HEK293 (cell line): ENCODE data around the gene LRP8.

ENCODE experiments used
- CTCF ChIA-PET: fragments of 350-600 bp; formaldehyde crosslinking; extraction: SDS; loops from one replicate; lab custom pipeline; 2021; ENCODE audit warnings: antibody characterized with exemption; lab: Yijun Ruan, JAX
- POLR2A ChIA-PET: fragments of 300-600 bp; formaldehyde crosslinking; extraction: SDS; loops from one replicate; lab custom pipeline; 2020; ENCODE audit warnings: antibody characterized with exemption, inconsistent platforms; lab: Yijun Ruan, JAX
- H3K27ac ChIP-seq: fragments of 200-500 bp; sonication (Bioruptor generic); 2 replicates; pipeline ENCODE4 v1.5.1; 2014; ENCODE audit warnings: low read depth, low read length, control low read depth, inconsistent platforms; ENCODE audit errors: extremely low read depth
- H3K36me3 ChIP-seq, 2 experiments: fragments of 200-500 bp in 1 of 2; sonication (Bioruptor generic) in 1 of 2; 1 replicate in 1 of 2; 2 replicates in 1 of 2; pipeline ENCODE4 v1.5.1; 2014 to 2017; ENCODE audit warnings: inconsistent platforms in 2 of 2, low read length in 2 of 2; ENCODE audit not compliant: control insufficient read depth in 2 of 2, insufficient read depth in 1 of 2
- H3K4me1 ChIP-seq: fragments of 200-500 bp; sonication (Bioruptor generic); 2 replicates; pipeline ENCODE4 v1.5.1; 2014; ENCODE audit warnings: mild to moderate bottlenecking, low read length, inconsistent platforms; ENCODE audit not compliant: control insufficient read depth, insufficient read depth
- H3K4me3 ChIP-seq: 2 replicates; pipeline ENCODE4 v1.5.1; 2011; ENCODE audit warnings: low read depth, mild to moderate bottlenecking, control low read depth, low read length, moderate library complexity
- H3K9me3 ChIP-seq: fragments of 200-500 bp; sonication (Bioruptor generic); 2 replicates; pipeline ENCODE4 v1.5.1; 2014; ENCODE audit warnings: low read depth, low read length, inconsistent platforms; ENCODE audit not compliant: control insufficient read depth, insufficient read depth
- AEBP2 ChIP-seq: fragments of 450-650 bp; formaldehyde crosslinking; IDR thresholded peaks from 2 replicates; pipeline ENCODE4 v1.5.1; 2016; ENCODE audit warnings: missing biosample characterization, missing genetic modification characterization, borderline replicate concordance
- BCL6B ChIP-seq: fragments of 450-650 bp; formaldehyde crosslinking; IDR thresholded peaks from 2 replicates; pipeline ENCODE4 v1.5.1; 2017; ENCODE audit warnings: missing biosample characterization, missing genetic modification characterization
- GLI4 ChIP-seq: fragments of 450-650 bp; formaldehyde crosslinking; IDR thresholded peaks from 2 replicates; pipeline ENCODE4 v1.5.1; 2016; ENCODE audit warnings: missing biosample characterization, missing genetic modification characterization
- INSM2 ChIP-seq: fragments of 450-650 bp; formaldehyde crosslinking; IDR thresholded peaks from 2 replicates; pipeline ENCODE4 v1.5.1; 2016; ENCODE audit warnings: missing biosample characterization, missing genetic modification characterization
- KLF16 ChIP-seq: fragments of 450-650 bp; formaldehyde crosslinking; IDR thresholded peaks from 2 replicates; pipeline ENCODE4 v1.5.1; 2017; ENCODE audit warnings: missing biosample characterization, missing genetic modification characterization
- KLF9 ChIP-seq: fragments of 450-650 bp; formaldehyde crosslinking; IDR thresholded peaks from 2 replicates; pipeline ENCODE4 v1.5.1; 2016; ENCODE audit warnings: missing biosample characterization, missing genetic modification characterization, low read depth
- PRDM1 ChIP-seq: fragments of 450-650 bp; formaldehyde crosslinking; IDR thresholded peaks from 2 replicates; pipeline ENCODE4; 2016; ENCODE audit warnings: missing biosample characterization, missing genetic modification characterization
- PRDM10 ChIP-seq: fragments of 450-650 bp; formaldehyde crosslinking; IDR thresholded peaks from 2 replicates; pipeline ENCODE4 v1.5.1; 2016; ENCODE audit warnings: missing biosample characterization, missing genetic modification characterization
- SALL2 ChIP-seq: fragments of 450-650 bp; formaldehyde crosslinking; IDR thresholded peaks from 2 replicates; pipeline ENCODE4 v1.5.0; 2017; ENCODE audit warnings: missing biosample characterization, mild to moderate bottlenecking, missing genetic modification characterization, borderline replicate concordance
- ZBTB1 ChIP-seq: fragments of 450-650 bp; formaldehyde crosslinking; IDR thresholded peaks from 2 replicates; pipeline ENCODE4 v1.5.1; 2016; ENCODE audit warnings: missing biosample characterization, missing genetic modification characterization
- ZNF157 ChIP-seq: fragments of 450-650 bp; formaldehyde crosslinking; IDR thresholded peaks from 2 replicates; pipeline ENCODE4 v1.5.1; 2016; ENCODE audit warnings: missing biosample characterization, missing genetic modification characterization
- ZNF18 ChIP-seq: fragments of 450-650 bp; formaldehyde crosslinking; IDR thresholded peaks from 2 replicates; pipeline ENCODE4 v1.5.1; 2016; ENCODE audit warnings: missing biosample characterization, missing genetic modification characterization
- ZNF239 ChIP-seq: fragments of 450-650 bp; formaldehyde crosslinking; IDR thresholded peaks from 2 replicates; pipeline ENCODE4 v1.5.1; 2016; ENCODE audit warnings: missing biosample characterization, missing genetic modification characterization
- ZNF416 ChIP-seq: fragments of 450-650 bp; formaldehyde crosslinking; IDR thresholded peaks from 2 replicates; pipeline ENCODE4 v1.5.1; 2016; ENCODE audit warnings: missing biosample characterization, missing genetic modification characterization
- ZNF514 ChIP-seq: fragments of 450-650 bp; formaldehyde crosslinking; IDR thresholded peaks from 2 replicates; pipeline ENCODE4 v1.5.1; 2016; ENCODE audit warnings: missing biosample characterization, missing genetic modification characterization
- ZNF549 ChIP-seq: fragments of 450-650 bp; IDR thresholded peaks from 2 replicates; pipeline ENCODE4 v1.5.1; 2018; ENCODE audit warnings: missing biosample characterization, missing genetic modification characterization, mild to moderate bottlenecking, inconsistent platforms, moderate library complexity
- ZNF558 ChIP-seq: fragments of 450-650 bp; formaldehyde crosslinking; IDR thresholded peaks from 2 replicates; pipeline ENCODE4 v1.5.1; 2016; ENCODE audit warnings: missing biosample characterization, missing genetic modification characterization
- ZNF580 ChIP-seq: fragments of 450-650 bp; formaldehyde crosslinking; IDR thresholded peaks from 2 replicates; pipeline ENCODE4 v1.5.1; 2016; ENCODE audit warnings: missing biosample characterization, missing genetic modification characterization
- ZNF621 ChIP-seq: fragments of 450-650 bp; formaldehyde crosslinking; IDR thresholded peaks from 2 replicates; pipeline ENCODE4 v1.5.1; 2017; ENCODE audit warnings: missing biosample characterization, missing genetic modification characterization
- ZNF645 ChIP-seq: fragments of 450-650 bp; formaldehyde crosslinking; IDR thresholded peaks from 2 replicates; pipeline ENCODE4; 2016; ENCODE audit warnings: missing biosample characterization, missing genetic modification characterization
- ZNF654 ChIP-seq: fragments of 450-650 bp; formaldehyde crosslinking; IDR thresholded peaks from 2 replicates; pipeline ENCODE4 v1.5.1; 2016; ENCODE audit warnings: low read depth, missing biosample characterization, missing genetic modification characterization
- ZNF747 ChIP-seq: fragments of 450-650 bp; formaldehyde crosslinking; IDR thresholded peaks from 2 replicates; pipeline ENCODE4 v1.5.1; 2016; ENCODE audit warnings: missing biosample characterization, missing genetic modification characterization
- ZNF843 ChIP-seq: fragments of 450-650 bp; formaldehyde crosslinking; IDR thresholded peaks from 2 replicates; pipeline ENCODE4 v1.5.1; 2016; ENCODE audit warnings: missing biosample characterization, missing genetic modification characterization
- ZSCAN18 ChIP-seq: fragments of 450-650 bp; formaldehyde crosslinking; IDR thresholded peaks from 2 replicates; pipeline ENCODE4 v1.5.1; 2016; ENCODE audit warnings: missing biosample characterization, missing genetic modification characterization

The LRP8 gene

GRCh38 chr1:53277326-53277725 lies 50.5 kb downstream of the LRP8 start:
- Histone ChIP-seq H3K4me3 (no peak overlapping the region), H3K4me1 (no peaks in the 10 kb centered on the region), H3K36me3 (peaks cover 0 to 8% of the 10 kb centered on the region in 2 experiments; a peak in 1 of 3 replicates), H3K27ac (no peak overlapping the region), H3K9me3 (no peaks in the 10 kb centered on the region)
- POLR2A ChIA-PET, result no interaction called here
- CTCF ChIA-PET, result interaction anchor here (1.1 to 4.7 kb wide), 13 partner anchors 10 to 207 kb away, joined by 3 to 172 read pairs (median 8); no protein-coding TSS in a partner anchor
- TF ChIP-seq INSM2 (no peak), AEBP2 (tag by site-specific recombination) (no peak), ZNF157 (tag by site-specific recombination) (no peak), PRDM1 (tag by site-specific recombination) (no peak), GLI4 (tag by site-specific recombination) (no peak), ZNF416 (tag by site-specific recombination) (no peak), SALL2 (tag by site-specific recombination) (no peak), PRDM10 (tag by site-specific recombination) (no peak), ZBTB1 (tag by site-specific recombination) (no peak), ZNF645 (tag by site-specific recombination) (no peak), KLF16 (tag by site-specific recombination) (no peak), ZNF654 (no peak), ZNF239 (no peak), ZNF514 (no peak), ZNF843 (tag by site-specific recombination) (no peak), ZNF18 (tag by site-specific recombination) (no peak)

GRCh38 chr1:53276902-53277281 lies 51.0 kb downstream of the LRP8 start:
- H3K36me3 ChIP-seq, result peaks cover 0 to 8% of the 10 kb centered on the region in 2 experiments; a peak in 1 of 3 replicates
- CTCF ChIA-PET, result interaction anchor here (1.1 to 4.7 kb wide), 9 partner anchors 9 to 128 kb away, joined by 3 to 172 read pairs (median 4); no protein-coding TSS in a partner anchor
- TF ChIP-seq ZNF558 (tag by site-specific recombination) (no peak), ZNF747 (tag by site-specific recombination) (no peak), BCL6B (tag by site-specific recombination) (no peak), ZNF549 (tag by site-specific recombination) (no peak), ZNF621 (tag by site-specific recombination) (no peak), ZNF580 (tag by site-specific recombination) (no peak), ZSCAN18 (tag by site-specific recombination) (no peak), KLF9 (no peak)

More at GRCh38 chr1:53276902-53277281, 51.0 kb downstream of the LRP8 start:
- no peaks in the 10 kb centered on the region for H3K4me1 ChIP-seq
- no peak overlapping the region for H3K27ac ChIP-seq
- no peak overlapping the region for H3K4me3 ChIP-seq
- no peaks in the 10 kb centered on the region for H3K9me3 ChIP-seq
- POLR2A ChIA-PET, result no interaction called here
